Esophagus squamous epithelium (tissue), 4 donors: ENCODE data around the gene CCDC171.

Source experiments
- POLR2A ChIP-seq, 4 donors: fragments of 450-650 bp; IDR thresholded peaks; one replicate each; pipeline ENCODE4 v1.6.1; 2017; ENCODE audit warnings: antibody characterized with exemption in 4 of 4, mild to moderate bottlenecking in 4 of 4, moderate library complexity in 3 of 4
- TF ChIP-seq, protein P1 (sequence below), 6 experiments: fragments of 450-650 bp in 4 of 6; fragments of 200-600 bp in 2 of 6; sonication (generic) in 2 of 6; IDR thresholded peaks; one replicate each; pipeline ENCODE4 v1.5.1; 2016 to 2019; ENCODE audit warnings: antibody characterized with exemption in 6 of 6, mild to moderate bottlenecking in 4 of 6, moderate library complexity in 4 of 6

DNA sequence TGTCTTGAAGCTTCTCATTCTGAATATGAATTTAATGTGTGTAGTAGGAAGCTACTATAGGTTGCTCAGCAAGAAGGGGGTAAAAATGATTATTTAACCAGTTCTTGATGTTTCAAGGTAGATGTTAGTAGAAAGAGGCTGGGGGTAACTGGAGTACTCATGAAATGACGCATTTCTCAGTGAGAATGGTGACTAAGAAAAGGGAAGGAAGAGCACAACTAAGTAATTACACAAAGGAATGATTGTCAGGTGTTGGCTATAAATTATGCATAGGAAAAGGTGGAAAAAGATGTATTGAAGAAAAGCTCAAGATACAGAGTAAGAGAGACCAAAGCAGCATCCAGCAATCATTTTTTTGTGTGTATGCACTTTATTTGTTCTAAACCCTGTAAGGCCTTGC is 40.6 kb upstream of the CCDC171 start:
- TF ChIP-seq POLR2A (IDR thresholded peaks at IDR 0.05), result no peak
- TF ChIP-seq, protein P1, sequence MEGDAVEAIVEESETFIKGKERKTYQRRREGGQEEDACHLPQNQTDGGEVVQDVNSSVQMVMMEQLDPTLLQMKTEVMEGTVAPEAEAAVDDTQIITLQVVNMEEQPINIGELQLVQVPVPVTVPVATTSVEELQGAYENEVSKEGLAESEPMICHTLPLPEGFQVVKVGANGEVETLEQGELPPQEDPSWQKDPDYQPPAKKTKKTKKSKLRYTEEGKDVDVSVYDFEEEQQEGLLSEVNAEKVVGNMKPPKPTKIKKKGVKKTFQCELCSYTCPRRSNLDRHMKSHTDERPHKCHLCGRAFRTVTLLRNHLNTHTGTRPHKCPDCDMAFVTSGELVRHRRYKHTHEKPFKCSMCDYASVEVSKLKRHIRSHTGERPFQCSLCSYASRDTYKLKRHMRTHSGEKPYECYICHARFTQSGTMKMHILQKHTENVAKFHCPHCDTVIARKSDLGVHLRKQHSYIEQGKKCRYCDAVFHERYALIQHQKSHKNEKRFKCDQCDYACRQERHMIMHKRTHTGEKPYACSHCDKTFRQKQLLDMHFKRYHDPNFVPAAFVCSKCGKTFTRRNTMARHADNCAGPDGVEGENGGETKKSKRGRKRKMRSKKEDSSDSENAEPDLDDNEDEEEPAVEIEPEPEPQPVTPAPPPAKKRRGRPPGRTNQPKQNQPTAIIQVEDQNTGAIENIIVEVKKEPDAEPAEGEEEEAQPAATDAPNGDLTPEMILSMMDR (IDR thresholded peaks at IDR 0.05), result no peak
